Sigmoid colon (tissue), 7 donors: ENCODE measurements around the gene YTHDC1. TPM values are rescaled to one million over a fixed set of nuclear protein-coding genes. Genes with fewer than 3 reads are reported as not detected.
A peak's percentile ranks its signal among the peaks of the same experiment; 100 is the strongest.

Experiments
- DNase-seq: peaks from one replicate; pipeline ENCODE4 v3.0.0-alpha.2; 2019
- H3K27ac ChIP-seq, 4 donors: fragments of 200-600 bp; sonication (generic); one replicate each; pipeline ENCODE4 v1.5.1; 2016 to 2019; ENCODE audit warnings: mild to moderate bottlenecking in 1 of 4
- H3K27me3 ChIP-seq, 3 donors: fragments of 200-600 bp; sonication (generic); one replicate each; pipeline ENCODE4 v1.5.1; 2019; ENCODE audit warnings: mild to moderate bottlenecking in 1 of 3
- H3K36me3 ChIP-seq, 4 donors: fragments of 200-600 bp; sonication (generic); one replicate each; pipeline ENCODE4 v1.5.1; 2016 to 2019
- H3K4me1 ChIP-seq, 4 donors: fragments of 200-600 bp; sonication (generic); one replicate each; pipeline ENCODE4 v1.5.1; 2017 to 2019
- H3K4me3 ChIP-seq, 4 donors: fragments of 200-600 bp; sonication (generic); one replicate each; pipeline ENCODE4 v1.5.1; 2017 to 2019; ENCODE audit warnings: mild to moderate bottlenecking in 2 of 4, moderate library complexity in 1 of 4
- H3K9me3 ChIP-seq, 4 donors: fragments of 200-600 bp in 3 of 4; sonication (generic) in 3 of 4; one replicate each; pipeline versions ENCODE4 v1.5.1 to v1.6.1; 2013 to 2019
- CTCF ChIP-seq, 4 experiments: fragments of 450-650 bp in 3 of 4; fragments of 200-600 bp in 1 of 4; IDR thresholded peaks; one replicate each; pipeline ENCODE4 v1.5.1; 2016 to 2019; ENCODE audit warnings: antibody characterized with exemption in 4 of 4, mild to moderate bottlenecking in 3 of 4, moderate library complexity in 2 of 4
- EP300 ChIP-seq, 4 donors: sonication (generic); formaldehyde crosslinking; IDR thresholded peaks; one replicate each; pipeline ENCODE4 v1.6.1; 2017; ENCODE audit warnings: antibody characterized with exemption in 4 of 4
- POLR2A ChIP-seq, 2 donors: fragments of 450-650 bp; IDR thresholded peaks; one replicate each; pipeline ENCODE4 v1.6.1; 2016; ENCODE audit warnings: antibody characterized with exemption in 2 of 2, mild to moderate bottlenecking in 2 of 2, moderate library complexity in 2 of 2
- POLR2AphosphoS5 ChIP-seq, 4 donors: sonication (generic); formaldehyde crosslinking; IDR thresholded peaks; one replicate each; pipeline ENCODE4 v1.6.1; 2017; ENCODE audit warnings: antibody characterized with exemption in 4 of 4
- WGBS, 2 donors: extraction: QIAGEN DNeasy Blood & Tissue Kit; methylation state at CpG; one replicate each; pipeline ENCODE4 v1.1.7; 2013; 5-methylcytosine and 5-hydroxymethylcytosine counted together
- intact Hi-C: fragments of 100-400 bp; cut with DNase I; formaldehyde crosslinking; loops from one replicate; pipeline ENCODE4 v1.15.1; 2023
- polyA plus RNA-seq, 3 donors: library from polyadenylated mRNA; stranded (reverse); fragments of 200-250 nt; gene quantifications; one replicate each; pipeline ENCODE4 v1.2.3, GENCODE V29; 2013
- total RNA-seq, 4 donors: library from RNA; depleted of rRNA; stranded (reverse); fragments of >200 nt; gene quantifications; one replicate each; pipeline ENCODE4 v1.1.0, GENCODE V29; 2016
- donor health status: healthy with polysubstance abuse.
- donor health status: Bipolar disorder and iron deficiency.
- donor health status: healthy.

YTHDC1 gene
- total and polyA plus RNA-seq, 7 donors, result 30.0 to 66.4 (median 49.4) TPM

DNA sequence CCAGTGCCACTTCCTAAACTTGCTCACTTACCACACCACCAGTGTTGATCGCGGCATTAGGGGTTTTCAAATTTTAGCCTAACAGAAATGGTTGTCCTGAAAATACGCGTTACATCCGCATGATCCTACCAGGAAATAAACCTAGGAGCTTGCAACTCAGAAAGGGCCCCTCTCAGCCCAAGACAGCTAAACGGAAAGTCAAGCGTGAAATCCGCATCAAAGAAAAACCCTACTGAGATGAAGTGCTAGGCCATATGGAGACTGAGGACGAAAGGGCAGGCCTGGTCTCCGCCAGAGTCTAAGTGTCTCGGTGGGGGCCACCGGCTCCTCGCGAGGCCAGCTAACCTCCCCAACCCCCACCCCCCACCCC lies 626 bp downstream of the YTHDC1 start:
- H3K27me3 ChIP-seq, result no peaks in the 10 kb centered on the region
- peaks cover 0 to 49% (median 36%) of the 10 kb centered on the region in 4 donors for H3K4me1 ChIP-seq
- 1% methylated on average over 14 of the region's 14 CpGs for WGBS, 2 donors
- peak overlapping the region; percentile 97 to 99 (median 98) for H3K27ac ChIP-seq
- no peak for DNase-seq
- no peak for TF ChIP-seq CTCF (IDR thresholded peaks at IDR 0.05)
- no peak for TF ChIP-seq POLR2A (IDR thresholded peaks at IDR 0.05)
- no peak for TF ChIP-seq EP300 (IDR thresholded peaks at IDR 0.05)
- no peak for TF ChIP-seq POLR2AphosphoS5 (IDR thresholded peaks at IDR 0.05)
- H3K9me3 ChIP-seq, result no peaks in the 10 kb centered on the region
- intact Hi-C loops, result no loop called here
- peak overlapping the region; percentile 90 to 96 (median 94) for H3K4me3 ChIP-seq
- no peaks in the 10 kb centered on the region for H3K36me3 ChIP-seq

DNA sequence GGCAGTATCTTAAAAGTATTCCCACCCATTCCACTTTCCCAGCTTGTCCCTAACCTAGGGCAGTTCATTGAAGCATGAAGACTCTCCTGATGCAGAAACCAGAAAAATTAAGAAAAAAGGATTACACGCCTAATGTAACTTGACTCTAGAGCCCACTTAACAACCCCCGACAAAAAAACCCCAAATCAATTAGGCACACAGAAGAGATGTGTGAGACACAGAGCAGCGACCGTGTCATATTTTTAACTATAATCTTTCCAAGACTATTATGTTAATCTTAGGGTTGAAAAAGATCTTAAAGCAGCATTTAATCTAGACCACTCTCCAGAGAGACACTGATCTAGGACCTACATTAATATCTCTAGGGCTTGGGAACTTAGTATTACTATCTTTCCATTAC lies 1.3 kb downstream of the YTHDC1 start:
- no peak for TF ChIP-seq POLR2A (IDR thresholded peaks at IDR 0.05)
- Histone ChIP-seq H3K9me3 (no peaks in the 10 kb centered on the region), H3K36me3 (no peaks in the 10 kb centered on the region), H3K27me3 (no peaks in the 10 kb centered on the region), H3K27ac (peak overlapping the region; percentile 97 to 99 (median 98)), H3K4me3 (peak overlapping the region; percentile 90 to 96 (median 94)), H3K4me1 (peaks cover 0 to 52% (median 43%) of the 10 kb centered on the region in 4 donors)
- intact Hi-C loops, result no loop called here
- WGBS, 2 donors, result 1% methylated on average over 4 of the region's 4 CpGs
- no peak for DNase-seq

GRCh38 chr4:68347845-68348244 lies 2.0 kb downstream of the YTHDC1 start:
- intact Hi-C loops, result no loop called here
- H3K36me3 ChIP-seq, result no peaks in the 10 kb centered on the region
- no peak for DNase-seq
- TF ChIP-seq POLR2A (IDR thresholded peaks at IDR 0.05) (no peak), EP300 (IDR thresholded peaks at IDR 0.05) (no peak), CTCF (IDR thresholded peaks at IDR 0.05) (no peak), POLR2AphosphoS5 (IDR thresholded peaks at IDR 0.05) (no peak)
- H3K27ac ChIP-seq, result peak overlapping the region in 1 of 4 donors; percentile 99
- no peaks in the 10 kb centered on the region for H3K9me3 ChIP-seq
- H3K4me3 ChIP-seq, result peak overlapping the region in 3 of 4 donors; percentile 90 to 94 (median 93)
- 5 to 21% methylated on average over 5 of the region's 5 CpGs for WGBS, 2 donors
- H3K27me3 ChIP-seq, result no peaks in the 10 kb centered on the region
- peaks cover 0 to 58% (median 47%) of the 10 kb centered on the region in 4 donors for H3K4me1 ChIP-seq

GRCh38 chr4:68346461-68346860 lies 3.4 kb downstream of the YTHDC1 start:
- no peaks in the 10 kb centered on the region for H3K9me3 ChIP-seq
- intact Hi-C loops, result no loop called here
- peaks cover 0 to 72% (median 61%) of the 10 kb centered on the region in 4 donors for H3K4me1 ChIP-seq
- TF ChIP-seq POLR2A (IDR thresholded peaks at IDR 0.05), result no peak
- WGBS, 2 donors, result 76 to 83% methylated on average over 3 of the region's 3 CpGs
- H3K27me3 ChIP-seq, result no peaks in the 10 kb centered on the region
- no peaks in the 10 kb centered on the region for H3K36me3 ChIP-seq
- no peak overlapping the region for H3K27ac ChIP-seq
- no peak for DNase-seq
- peak overlapping the region in 1 of 4 donors; percentile 90 for H3K4me3 ChIP-seq

DNA sequence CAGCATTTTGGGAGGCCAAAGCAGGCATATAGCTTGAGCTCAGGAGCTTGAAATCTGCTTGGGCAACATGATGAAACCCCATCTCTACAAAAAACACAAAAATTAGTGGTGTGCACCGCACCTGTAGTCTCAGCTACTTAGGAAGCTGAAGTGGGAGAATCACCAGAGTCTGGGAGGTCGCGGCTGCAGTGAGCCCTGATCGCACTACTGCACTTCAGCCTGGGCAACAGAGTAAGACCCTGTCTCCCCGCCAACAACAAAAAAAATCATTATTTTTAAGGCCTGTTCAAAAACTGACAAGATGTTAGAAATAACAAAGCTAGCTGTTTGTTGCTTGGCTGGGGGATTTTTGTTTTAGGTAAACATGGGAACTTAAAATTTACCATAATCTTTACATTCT lies 5.1 kb downstream of the YTHDC1 start:
- TF ChIP-seq CTCF (IDR thresholded peaks at IDR 0.05), result no peak
- no peak for TF ChIP-seq EP300 (IDR thresholded peaks at IDR 0.05)
- no peak for TF ChIP-seq POLR2A (IDR thresholded peaks at IDR 0.05)
- no peak for TF ChIP-seq POLR2AphosphoS5 (IDR thresholded peaks at IDR 0.05)
- H3K27me3 ChIP-seq, result no peaks in the 10 kb centered on the region
- H3K27ac ChIP-seq, result no peak overlapping the region
- H3K9me3 ChIP-seq, result no peaks in the 10 kb centered on the region
- intact Hi-C loops, result no loop called here
- no peak overlapping the region for H3K4me3 ChIP-seq
- peaks cover 0 to 88% (median 72%) of the 10 kb centered on the region in 4 donors for H3K4me1 ChIP-seq
- no peak for DNase-seq
- WGBS, 2 donors, result 97% methylated on average over 5 of the region's 5 CpGs
- H3K36me3 ChIP-seq, result no peaks in the 10 kb centered on the region

DNA sequence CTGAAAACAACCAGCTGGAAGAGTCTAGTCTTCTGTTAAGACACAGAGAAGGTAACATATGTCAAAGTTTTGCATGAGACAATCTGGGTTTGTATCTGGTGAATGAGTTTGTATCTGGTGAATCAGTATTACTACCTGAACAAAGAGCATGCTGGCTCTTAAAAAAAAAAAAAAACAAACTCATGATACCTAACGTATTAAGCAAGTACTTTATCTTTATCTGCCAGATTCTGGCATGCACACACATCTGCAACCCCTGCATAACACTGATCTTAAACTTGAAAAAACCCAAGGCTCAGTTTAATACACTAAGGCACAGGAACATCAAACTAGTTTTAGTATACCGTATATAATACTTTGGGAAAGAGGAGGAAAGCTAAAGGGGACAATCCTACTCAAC lies 5.8 kb downstream of the YTHDC1 start:
- no peak overlapping the region for H3K4me3 ChIP-seq
- H3K36me3 ChIP-seq, result no peaks in the 10 kb centered on the region
- no peak for DNase-seq
- no peaks in the 10 kb centered on the region for H3K9me3 ChIP-seq
- peaks cover 0 to 96% (median 80%) of the 10 kb centered on the region in 4 donors for H3K4me1 ChIP-seq
- H3K27ac ChIP-seq, result no peak overlapping the region
- 46 to 51% methylated on average over 2 of the region's 2 CpGs for WGBS, 2 donors
- intact Hi-C loops, result no loop called here
- TF ChIP-seq POLR2AphosphoS5 (IDR thresholded peaks at IDR 0.05) (no peak), EP300 (IDR thresholded peaks at IDR 0.05) (no peak), POLR2A (IDR thresholded peaks at IDR 0.05) (no peak), CTCF (IDR thresholded peaks at IDR 0.05) (no peak)
- no peaks in the 10 kb centered on the region for H3K27me3 ChIP-seq
